Smooth muscle cell (in vitro differentiated cells): Measurements from ENCODE around the gene FBXO15. TPM values are rescaled to one million over a fixed set of nuclear protein-coding genes. Genes with fewer than 3 reads are reported as not detected.

ENCODE experiments used
- polyA plus RNA-seq: library from polyadenylated mRNA; unstranded; fragments of >200 nt; fragmentation: Nextera tagmentation; extraction: Ambion mirVana; gene quantifications from 2 replicates; pipeline ENCODE4 v1.2.1, GENCODE V29; 2016
- total RNA-seq: library from RNA; depleted of rRNA; stranded (reverse); fragments of >200 nt; gene quantifications from 2 replicates; pipeline ENCODE4 v1.2.3, GENCODE V29; 2014

Gene FBXO15
- total and polyA plus RNA-seq, 2 experiments from 2014 or later, result 2.2 to 7.8 TPM

Other genes starting within 250 kb of the FBXO15 start
- 27.6 and 35.0 TPM in 2 replicates for gene TIMM21, start 689 bp upstream of the FBXO15 start, total RNA-seq
- 72.6 and 80.8 TPM in 2 replicates for gene TIMM21, start 689 bp upstream of the FBXO15 start, polyA plus RNA-seq
- 52.8 and 61.5 TPM in 2 replicates for gene CYB5A, start 144.1 kb upstream of the FBXO15 start, total RNA-seq
- 77.6 and 83.2 TPM in 2 replicates for gene CYB5A, start 144.1 kb upstream of the FBXO15 start, polyA plus RNA-seq
- gene C18orf63, start 168.0 kb upstream of the FBXO15 start, total RNA-seq, result not detected in 2 replicates
- gene C18orf63, start 168.0 kb upstream of the FBXO15 start, polyA plus RNA-seq, result not detected in 2 replicates